ENCODE results near the gene LRPPRC.

The LRPPRC gene

GRCh38 chr2:43906448-43907109 lies 89.2 kb downstream of the LRPPRC start:
- no peak for DNase-seq

- DNase-seq = no peak
Measured at GRCh38 chr2:43905871-43906270, 89.9 kb downstream of the LRPPRC start.

GRCh38 chr2:43905371-43905803 lies 90.4 kb downstream of the LRPPRC start:
- no peak for DNase-seq

GRCh38 chr2:43899589-43899988 lies 96.2 kb downstream of the LRPPRC start:
- no peak for DNase-seq

- no peak for DNase-seq
Measured at GRCh38 chr2:43898838-43899346, 96.9 kb downstream of the LRPPRC start.

- no peak for DNase-seq
Measured at GRCh38 chr2:43898134-43898837, 97.5 kb downstream of the LRPPRC start.

- DNase-seq = no peak
Measured at GRCh38 chr2:43897492-43897891, 98.3 kb downstream of the LRPPRC start.

- DNase-seq = no peak
Measured at GRCh38 chr2:43896906-43897305, 98.9 kb downstream of the LRPPRC start.

GRCh38 chr2:43894743-43895142 lies 101.0 kb downstream of the LRPPRC start:
- DNase-seq = no peak

GRCh38 chr2:43890855-43891254 lies 104.9 kb downstream of the LRPPRC start:
- no peak for DNase-seq

GRCh38 chr2:43889416-43889815 lies 106.4 kb downstream of the LRPPRC start:
- no peak for DNase-seq

- DNase-seq = no peak
Measured at GRCh38 chr2:43887176-43887575, 108.6 kb downstream of the LRPPRC start.

- no peak for DNase-seq
Measured at GRCh38 chr2:43885132-43885632, 110.6 kb downstream of the LRPPRC start.

GRCh38 chr2:43884689-43885088 lies 111.1 kb downstream of the LRPPRC start:
- DNase-seq = no peak

GRCh38 chr2:43882312-43882711 lies 113.5 kb downstream of the LRPPRC start:
- DNase-seq = no peak

- no peak for DNase-seq
Measured at GRCh38 chr2:43880952-43881351, 114.8 kb downstream of the LRPPRC start.

GRCh38 chr2:43880471-43880870 lies 115.3 kb downstream of the LRPPRC start:
- no peak for DNase-seq

GRCh38 chr2:43879261-43879660 lies 116.5 kb downstream of the LRPPRC start:
- no peak for DNase-seq

- peak; percentile 72 to 77 for DNase-seq
Measured at GRCh38 chr2:43877782-43878464, 117.9 kb downstream of the LRPPRC start.

GRCh38 chr2:43874776-43875451 lies 120.9 kb downstream of the LRPPRC start:
- DNase-seq = no peak

- no peak for DNase-seq
Measured at GRCh38 chr2:43872151-43872550, 123.6 kb downstream of the LRPPRC start.

- no peak for DNase-seq
Measured at GRCh38 chr2:43855292-43855691, 140.5 kb downstream of the LRPPRC start.

GRCh38 chr2:43854671-43855070 lies 141.1 kb downstream of the LRPPRC start:
- DNase-seq = no peak
